Cardiac fibroblast (primary cell): ENCODE data around the gene PSD.

ENCODE experiments used
- DNase-seq, 2 donors: peaks; one replicate each; pipeline versions ENCODE4 v3.0.0 to v3.0.0-alpha.2; 2010; ENCODE audit warnings: low read depth in 2 of 2
- H3K4me3 ChIP-seq, 2 donors: replicated peaks in 1 of 2; 1 replicate in 1 of 2; 2 replicates in 1 of 2; pipeline ENCODE4 v1.5.1; 2011; ENCODE audit warnings: low read depth in 2 of 2, low read length in 2 of 2, mild to moderate bottlenecking in 2 of 2, moderate library complexity in 1 of 2
- TF ChIP-seq, protein P1 (sequence below): IDR thresholded peaks from one replicate; pipeline ENCODE4 v1.5.1; 2011; ENCODE audit warnings: low read depth, mild to moderate bottlenecking, low read length, inconsistent platforms

The PSD gene

DNA sequence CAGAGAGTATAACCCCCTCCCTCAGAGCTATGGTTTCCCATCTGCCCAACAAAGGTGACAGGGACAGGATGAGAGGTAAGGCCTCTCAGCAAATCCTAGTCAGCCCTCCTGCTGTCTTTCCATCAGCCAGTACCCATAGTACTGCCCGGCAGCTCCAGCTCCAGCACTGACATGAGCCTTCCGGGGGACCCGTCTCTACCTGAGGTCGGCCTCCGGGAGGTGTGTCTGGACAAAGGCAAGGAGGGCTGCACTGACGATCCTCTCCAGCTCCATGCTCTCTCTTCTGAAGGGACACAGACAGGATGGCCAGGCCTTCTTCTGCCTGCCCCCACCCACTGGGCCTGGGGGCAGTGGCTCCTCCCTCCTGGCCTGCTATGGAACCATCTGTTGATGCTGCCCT is 6.3 kb upstream of the PSD start:
- DNase-seq: no peak
- TF ChIP-seq, protein P1, sequence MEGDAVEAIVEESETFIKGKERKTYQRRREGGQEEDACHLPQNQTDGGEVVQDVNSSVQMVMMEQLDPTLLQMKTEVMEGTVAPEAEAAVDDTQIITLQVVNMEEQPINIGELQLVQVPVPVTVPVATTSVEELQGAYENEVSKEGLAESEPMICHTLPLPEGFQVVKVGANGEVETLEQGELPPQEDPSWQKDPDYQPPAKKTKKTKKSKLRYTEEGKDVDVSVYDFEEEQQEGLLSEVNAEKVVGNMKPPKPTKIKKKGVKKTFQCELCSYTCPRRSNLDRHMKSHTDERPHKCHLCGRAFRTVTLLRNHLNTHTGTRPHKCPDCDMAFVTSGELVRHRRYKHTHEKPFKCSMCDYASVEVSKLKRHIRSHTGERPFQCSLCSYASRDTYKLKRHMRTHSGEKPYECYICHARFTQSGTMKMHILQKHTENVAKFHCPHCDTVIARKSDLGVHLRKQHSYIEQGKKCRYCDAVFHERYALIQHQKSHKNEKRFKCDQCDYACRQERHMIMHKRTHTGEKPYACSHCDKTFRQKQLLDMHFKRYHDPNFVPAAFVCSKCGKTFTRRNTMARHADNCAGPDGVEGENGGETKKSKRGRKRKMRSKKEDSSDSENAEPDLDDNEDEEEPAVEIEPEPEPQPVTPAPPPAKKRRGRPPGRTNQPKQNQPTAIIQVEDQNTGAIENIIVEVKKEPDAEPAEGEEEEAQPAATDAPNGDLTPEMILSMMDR: no peak
- H3K4me3 ChIP-seq: no peak overlapping the region

DNA sequence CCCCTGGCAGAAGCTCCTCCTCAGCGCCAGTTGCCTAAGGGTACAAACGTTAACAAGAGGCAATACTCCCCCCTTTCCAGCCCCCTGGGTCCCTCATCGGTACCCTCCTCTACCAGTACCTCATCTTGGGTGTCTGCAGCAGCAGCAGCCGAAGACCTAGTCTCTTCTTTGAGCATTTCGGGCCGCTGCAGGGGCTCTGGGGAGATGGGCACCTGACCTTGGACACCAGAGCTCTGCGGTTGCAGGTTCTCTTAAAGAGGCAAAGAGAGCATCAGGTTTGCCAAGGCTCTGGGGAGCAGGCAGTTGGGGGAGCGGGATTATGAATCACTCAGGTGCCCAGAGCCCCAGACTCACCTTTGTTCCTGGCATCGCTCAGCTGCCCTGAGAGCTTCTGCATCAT is 5.6 kb upstream of the PSD start:
- no peak overlapping the region for H3K4me3 ChIP-seq
- DNase-seq: no peak
- TF ChIP-seq, protein P1: no peak

DNA sequence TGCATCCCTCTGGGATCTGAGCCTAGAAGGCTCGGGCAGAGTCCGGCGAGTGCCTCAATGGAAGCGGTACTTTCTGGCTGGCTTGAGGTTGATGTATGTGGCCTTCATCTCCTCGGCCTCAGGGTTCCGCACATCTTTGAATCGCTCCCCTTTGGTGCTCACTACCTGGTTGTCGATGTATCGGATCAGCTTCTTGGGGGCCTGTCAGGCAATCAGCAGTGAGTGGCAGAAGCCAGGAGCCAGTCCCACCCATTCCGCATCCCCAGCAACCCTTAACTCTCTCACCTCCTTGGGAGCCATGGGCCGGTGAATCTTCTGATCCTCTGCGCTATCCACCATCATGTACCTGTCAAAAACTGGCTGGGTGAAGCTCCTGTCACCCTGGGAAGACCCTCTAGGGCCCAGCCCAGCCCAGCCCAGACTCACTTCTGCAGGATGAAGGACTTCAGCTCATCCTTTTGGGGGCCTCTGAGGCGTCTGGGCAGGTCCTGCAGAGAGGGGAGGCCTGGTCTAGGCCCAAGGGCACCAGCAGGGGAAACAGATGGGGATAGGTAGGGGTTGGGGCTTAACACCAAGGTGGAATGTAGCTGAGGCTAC is 4.9 kb upstream of the PSD start:
- TF ChIP-seq, protein P1: no peak
- no peak for DNase-seq
- no peak overlapping the region for H3K4me3 ChIP-seq

DNA sequence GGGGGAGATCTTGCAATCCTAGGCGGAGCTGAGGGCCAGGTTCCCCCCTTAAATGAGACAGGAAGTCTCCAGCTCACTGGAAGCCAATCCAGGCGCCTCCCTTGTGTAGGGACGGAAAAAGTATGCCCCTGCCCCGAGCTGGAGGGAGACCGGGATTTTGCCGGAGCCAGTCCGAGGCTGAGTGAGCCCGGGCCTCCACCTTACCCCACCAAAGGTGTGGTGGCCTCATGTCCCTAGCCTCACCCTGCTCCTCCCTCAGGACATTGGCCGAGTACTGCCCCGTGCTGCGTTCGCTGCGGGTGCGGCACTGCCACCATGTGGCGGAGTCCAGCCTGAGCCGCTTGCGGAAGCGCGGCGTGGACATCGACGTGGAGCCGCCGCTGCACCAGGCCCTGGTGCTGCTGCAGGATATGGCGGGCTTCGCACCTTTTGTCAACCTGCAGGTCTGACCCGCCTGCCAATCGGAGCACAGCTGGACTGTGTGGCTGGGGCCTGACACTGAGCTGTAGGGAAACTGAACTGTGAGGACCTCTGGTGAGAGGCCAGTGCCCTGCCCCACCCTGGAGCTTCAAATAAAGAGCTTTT is 4.1 kb upstream of the PSD start:
- DNase-seq: peak; percentile 75 to 76
- TF ChIP-seq, protein P1: peak; percentile 79
- H3K4me3 ChIP-seq: peak overlapping the region; percentile 86 to 91

DNA sequence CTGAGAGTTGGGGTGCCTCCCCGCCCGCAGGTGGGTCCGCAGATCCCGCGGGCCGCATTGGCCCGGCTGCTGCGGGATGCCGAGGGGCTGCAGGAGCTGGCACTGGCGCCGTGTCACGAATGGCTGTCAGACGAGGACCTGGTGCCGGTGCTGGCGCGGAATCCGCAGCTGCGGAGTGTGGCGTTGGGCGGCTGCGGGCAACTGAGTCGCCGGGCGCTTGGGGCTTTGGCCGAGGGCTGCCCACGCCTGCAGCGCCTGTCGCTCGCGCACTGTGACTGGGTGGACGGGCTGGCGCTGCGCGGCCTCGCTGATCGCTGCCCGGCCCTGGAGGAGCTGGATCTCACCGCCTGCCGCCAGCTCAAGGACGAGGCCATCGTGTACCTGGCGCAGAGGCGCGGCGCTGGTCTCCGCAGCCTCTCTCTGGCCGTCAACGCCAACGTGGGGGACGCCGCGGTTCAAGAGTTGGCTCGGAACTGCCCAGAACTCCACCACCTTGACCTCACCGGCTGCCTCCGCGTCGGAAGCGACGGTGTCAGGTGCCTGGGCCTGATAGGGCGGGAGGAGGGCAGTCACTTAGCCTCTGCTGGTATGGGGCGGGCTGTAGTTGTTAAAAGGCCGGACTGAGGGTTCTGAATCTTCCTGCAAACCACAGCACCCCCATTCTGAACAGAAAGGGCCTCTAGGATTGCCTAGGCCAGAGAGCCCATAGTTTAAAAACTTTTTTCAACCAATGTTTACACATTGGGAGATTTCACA is 3.4 kb upstream of the PSD start:
- DNase-seq: no peak
- peak overlapping the region; percentile 86 to 91 for H3K4me3 ChIP-seq
- TF ChIP-seq, protein P1: no peak

DNA sequence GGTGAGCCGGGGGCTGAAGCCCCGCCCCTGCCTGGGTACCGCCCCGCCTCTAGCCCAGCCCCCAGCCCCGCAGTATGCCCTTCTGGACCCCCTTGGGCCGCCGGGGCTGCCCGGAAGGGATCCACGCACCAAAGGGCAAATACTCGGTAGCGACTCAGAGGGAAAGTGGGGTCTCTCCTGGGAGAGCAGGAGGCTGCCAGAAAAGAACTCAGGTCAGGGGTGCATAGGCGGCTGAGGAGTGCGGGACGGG is 2.8 kb upstream of the PSD start:
- TF ChIP-seq, protein P1: no peak
- H3K4me3 ChIP-seq: peak overlapping the region; percentile 86 to 91
- no peak for DNase-seq
